Renal cortical epithelial cell (primary cell): ENCODE data around the gene ELAPOR2. TPM values are rescaled to one million over a fixed set of nuclear protein-coding genes. Genes with fewer than 3 reads are reported as not detected.
"Not testable (repeated sequence)": the region's sequence is repeated elsewhere in the genome, so short reads cannot be mapped to it uniquely, and the experiment has no call there.

Experiments
- DNase-seq: peaks from one replicate; pipeline ENCODE4 v3.0.0-alpha.2; 2011; ENCODE audit warnings: low read depth
- total RNA-seq: library from RNA; depleted of rRNA; stranded (reverse); fragments of >200 nt; gene quantifications from 2 replicates; pipeline ENCODE4 v1.2.3, GENCODE V29; 2014

ELAPOR2 gene, protein sequence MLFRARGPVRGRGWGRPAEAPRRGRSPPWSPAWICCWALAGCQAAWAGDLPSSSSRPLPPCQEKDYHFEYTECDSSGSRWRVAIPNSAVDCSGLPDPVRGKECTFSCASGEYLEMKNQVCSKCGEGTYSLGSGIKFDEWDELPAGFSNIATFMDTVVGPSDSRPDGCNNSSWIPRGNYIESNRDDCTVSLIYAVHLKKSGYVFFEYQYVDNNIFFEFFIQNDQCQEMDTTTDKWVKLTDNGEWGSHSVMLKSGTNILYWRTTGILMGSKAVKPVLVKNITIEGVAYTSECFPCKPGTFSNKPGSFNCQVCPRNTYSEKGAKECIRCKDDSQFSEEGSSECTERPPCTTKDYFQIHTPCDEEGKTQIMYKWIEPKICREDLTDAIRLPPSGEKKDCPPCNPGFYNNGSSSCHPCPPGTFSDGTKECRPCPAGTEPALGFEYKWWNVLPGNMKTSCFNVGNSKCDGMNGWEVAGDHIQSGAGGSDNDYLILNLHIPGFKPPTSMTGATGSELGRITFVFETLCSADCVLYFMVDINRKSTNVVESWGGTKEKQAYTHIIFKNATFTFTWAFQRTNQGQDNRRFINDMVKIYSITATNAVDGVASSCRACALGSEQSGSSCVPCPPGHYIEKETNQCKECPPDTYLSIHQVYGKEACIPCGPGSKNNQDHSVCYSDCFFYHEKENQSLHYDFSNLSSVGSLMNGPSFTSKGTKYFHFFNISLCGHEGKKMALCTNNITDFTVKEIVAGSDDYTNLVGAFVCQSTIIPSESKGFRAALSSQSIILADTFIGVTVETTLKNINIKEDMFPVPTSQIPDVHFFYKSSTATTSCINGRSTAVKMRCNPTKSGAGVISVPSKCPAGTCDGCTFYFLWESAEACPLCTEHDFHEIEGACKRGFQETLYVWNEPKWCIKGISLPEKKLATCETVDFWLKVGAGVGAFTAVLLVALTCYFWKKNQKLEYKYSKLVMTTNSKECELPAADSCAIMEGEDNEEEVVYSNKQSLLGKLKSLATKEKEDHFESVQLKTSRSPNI
- 3.6 and 7.4 TPM in 2 replicates for total RNA-seq

DNA sequence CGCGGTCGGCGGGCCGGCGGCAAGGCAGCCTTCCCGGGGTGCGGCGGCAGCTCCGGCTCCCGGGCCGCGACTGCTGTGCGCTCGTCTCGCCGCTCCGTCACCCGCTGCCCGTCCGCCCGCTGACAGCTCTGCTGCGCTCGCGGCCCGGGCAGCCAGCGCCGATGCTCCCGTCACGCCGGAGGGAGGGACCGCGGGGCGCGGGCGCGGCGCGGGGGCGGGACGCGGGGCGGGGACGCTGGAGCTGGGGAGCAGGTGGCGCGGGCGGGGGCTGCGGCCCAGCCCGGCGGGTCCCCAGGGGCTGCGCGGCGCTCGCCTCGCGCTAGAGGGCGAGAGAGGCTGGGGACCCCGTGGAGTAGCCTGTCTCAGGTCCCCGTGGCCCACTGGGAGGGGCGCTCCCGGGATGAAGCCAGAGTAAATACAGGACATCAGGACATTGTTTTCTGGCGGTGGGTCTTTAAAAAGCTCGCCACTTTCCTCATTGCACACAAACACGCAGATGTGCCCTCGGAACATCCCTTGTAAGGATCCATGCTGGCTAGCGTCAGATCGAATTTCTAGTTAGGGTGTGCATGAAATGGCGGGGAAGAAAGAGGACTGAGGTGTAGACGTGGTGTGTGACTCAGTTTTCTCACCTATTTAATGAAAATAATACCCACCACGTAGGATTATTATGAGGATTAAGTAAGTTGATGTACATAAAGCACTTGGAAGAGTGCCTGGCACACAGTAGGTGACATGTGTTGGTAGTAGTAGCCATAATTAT, at the start of gene ELAPOR2:
TSS of gene ELAPOR2 (minus strand) at position 130 of the 763 bp plus-strand sequence. CDS start 141 bp downstream, outside the sequence.
- DNase-seq: no peak

DNA sequence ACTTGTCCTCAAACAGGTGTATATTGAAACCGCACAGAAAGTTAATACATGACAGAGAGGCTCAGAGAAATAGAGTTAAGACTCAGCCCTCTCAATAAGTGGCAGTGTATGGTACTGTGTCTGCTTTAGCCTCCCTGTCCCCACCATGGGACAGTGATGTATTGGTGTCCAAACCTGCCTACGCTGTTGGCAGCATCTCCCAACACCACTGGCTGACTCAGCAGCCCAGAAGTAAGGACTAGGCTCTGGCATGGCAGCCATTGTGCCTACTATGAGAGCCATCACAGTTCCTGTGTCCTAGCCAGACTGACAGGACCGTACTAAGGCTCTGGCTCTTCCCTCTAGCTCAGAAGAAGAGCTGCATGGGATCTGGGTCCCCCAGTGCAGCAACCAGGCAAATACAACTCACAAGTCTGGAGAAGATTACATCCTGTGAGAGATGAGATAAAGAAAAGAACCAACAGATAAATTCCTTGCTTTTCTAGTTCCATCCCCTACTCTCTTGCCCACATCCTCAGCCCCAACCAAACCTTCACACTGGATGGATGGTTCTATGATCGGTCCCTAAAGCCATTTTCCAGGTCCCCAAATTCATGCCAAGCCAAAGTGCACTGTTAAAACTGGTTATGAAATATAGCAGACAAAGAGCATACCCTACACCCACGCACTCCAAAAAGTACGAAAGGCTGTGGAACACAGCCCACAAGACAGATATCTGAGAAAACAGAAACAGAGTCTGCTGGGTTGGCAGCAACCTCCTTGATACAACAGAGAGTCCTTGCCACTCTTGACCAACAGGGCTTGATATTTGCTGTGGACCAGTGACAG, 48.7 kb upstream of the ELAPOR2 start:
- DNase-seq: no peak

DNA sequence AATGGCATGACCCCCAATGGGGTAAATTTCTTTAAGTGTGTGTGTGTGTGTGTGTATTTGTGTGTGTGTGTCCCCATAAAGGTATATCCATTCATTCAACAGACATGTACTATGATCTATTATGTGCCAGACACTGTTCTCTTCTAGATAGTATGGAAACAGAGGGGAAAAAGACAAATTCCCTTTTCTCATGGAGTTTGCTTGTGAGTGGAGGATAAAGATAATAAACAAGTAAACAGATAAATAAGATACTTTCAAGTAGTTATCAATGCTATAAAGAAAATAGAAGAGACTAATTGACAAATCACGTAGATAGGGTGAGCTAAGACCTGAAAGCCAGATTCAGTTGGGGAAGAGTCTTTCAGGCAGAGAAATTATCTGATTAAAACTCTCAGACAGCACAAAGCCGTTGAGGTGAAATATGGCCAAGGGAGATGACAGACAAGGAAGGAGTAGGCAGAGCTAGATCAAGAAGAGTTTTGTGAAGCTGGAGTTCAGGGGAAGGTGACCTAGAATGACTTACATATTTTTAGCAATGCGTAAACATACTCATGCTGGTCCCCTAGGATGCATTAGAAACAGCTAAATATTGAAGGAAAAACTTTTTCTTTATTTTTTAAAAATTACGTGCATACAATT, 47.6 kb upstream of the ELAPOR2 start:
- no peak for DNase-seq

DNA sequence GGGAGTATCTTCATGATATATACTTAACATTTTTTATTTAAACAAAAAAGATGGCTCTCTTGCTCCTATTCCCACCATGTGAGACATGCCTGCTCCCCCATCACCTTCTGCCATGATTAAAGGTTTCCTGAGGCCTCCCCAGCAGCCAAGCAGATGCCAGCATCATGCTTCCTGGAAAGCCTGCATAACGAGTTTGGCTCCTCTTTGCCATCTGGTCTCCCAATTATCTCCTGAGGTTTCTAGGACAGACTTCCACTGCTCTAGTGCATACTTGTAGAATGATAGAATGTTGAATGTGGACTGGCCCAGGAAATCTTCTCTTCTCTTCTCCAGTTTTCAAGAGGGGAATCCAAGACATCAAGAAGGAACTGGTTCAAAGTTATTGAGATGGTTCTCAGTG, 45.9 kb upstream of the ELAPOR2 start:
- DNase-seq: no peak

DNA sequence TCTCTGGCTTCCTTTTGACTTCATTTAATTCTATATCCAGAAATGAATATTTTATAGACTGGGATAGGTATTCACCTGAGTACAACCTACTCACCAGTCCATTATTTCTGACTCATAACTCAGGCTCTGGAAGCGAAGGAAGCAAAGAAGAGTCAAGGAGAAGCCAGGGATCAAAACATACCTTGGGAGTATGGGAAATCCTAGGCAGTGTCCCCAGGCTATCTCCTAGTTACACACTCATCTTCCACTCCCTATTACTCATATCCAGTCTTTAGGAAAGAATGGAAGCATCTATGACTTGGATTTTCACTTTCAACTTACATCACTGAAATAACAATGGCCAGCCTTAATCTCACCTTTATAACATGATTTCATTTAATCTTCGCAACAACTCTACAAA, 40.9 kb upstream of the ELAPOR2 start:
- no peak for DNase-seq

DNA sequence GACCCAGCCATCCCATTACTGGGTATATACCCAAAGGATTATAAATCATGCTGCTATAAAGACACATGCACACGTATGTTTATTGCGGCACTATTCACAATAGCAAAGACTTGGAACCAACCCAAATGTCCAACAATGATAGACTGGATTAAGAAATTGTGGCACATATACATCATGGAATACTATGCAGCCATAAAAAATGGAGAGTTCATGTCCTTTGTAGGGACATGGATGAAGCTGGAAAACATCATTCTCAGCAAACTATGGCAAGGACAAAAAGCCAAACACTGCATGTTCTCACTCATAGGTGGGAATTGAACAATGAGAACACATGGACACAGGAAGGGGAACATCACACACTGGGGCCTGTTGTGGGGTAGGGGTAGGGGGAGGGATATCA, 37.9 kb upstream of the ELAPOR2 start:
- DNase-seq: not testable (repeated sequence)

DNA sequence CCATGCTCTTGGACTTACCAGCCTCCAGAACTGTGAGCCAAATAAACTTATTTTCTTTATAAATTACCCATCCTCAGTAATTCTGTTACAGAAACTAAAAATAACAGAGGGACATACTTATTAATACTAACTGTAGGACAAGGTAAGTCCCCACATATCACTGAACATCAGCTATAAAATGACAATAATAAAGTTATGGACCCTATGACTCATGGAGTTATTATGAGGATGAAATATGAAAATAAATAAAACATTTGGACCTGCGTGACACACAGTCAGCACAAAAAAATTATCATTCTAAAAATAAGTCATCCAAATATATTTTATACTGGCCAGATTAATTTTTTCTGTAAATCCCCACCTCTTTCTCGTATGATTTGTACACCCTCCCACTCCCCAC, 34.9 kb upstream of the ELAPOR2 start:
- DNase-seq: no peak

DNA sequence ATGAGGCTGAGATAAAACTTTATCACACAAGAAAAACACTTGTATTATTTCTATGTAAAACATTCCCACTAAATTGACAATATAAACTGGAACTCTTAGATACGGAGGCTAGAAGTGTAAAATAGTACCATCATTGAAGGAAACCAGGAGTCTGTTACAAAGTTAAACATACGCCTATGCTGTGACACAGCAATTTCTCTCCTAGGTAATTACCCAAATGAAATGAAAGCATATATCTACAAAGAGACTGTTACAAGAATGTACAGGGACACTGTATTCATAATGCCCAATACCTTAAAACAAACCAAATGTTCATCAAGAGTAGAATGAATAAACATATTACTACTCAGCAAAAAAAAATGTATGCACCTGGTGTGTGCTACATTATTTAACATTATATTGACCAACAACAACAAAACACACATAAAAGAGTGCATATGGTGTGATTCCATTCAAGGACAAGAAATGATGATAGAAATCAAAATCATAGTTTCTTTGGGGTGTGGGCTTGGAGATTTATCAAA, 33.2 kb upstream of the ELAPOR2 start:
- DNase-seq: no peak

DNA sequence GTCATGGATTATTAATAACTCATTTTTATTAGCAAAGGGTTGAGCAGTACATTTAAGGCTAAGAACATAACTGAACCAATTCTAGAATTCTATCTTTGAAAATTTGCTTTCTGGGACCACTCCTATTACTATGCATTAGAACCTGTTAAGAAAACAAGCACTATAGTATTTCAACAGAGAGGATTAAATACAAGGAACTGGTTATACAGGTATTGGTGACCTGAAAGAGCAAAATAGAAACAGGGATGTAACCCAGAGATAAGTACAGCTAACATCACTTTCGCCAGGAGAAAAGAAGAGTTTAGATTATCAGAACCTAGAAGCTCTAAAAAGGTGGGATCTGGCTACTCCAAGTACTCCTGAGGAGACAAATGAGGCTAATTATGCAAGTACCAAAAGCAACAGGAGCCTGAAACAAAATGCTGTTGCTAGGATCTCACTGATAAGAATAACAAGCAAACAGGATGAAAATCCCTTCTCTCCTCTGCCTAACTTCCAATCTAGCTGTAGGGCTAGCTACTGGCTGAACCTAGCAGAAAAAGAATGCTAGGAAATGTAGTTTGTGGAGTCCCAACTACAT, 32.1 kb upstream of the ELAPOR2 start:
- DNase-seq: no peak

DNA sequence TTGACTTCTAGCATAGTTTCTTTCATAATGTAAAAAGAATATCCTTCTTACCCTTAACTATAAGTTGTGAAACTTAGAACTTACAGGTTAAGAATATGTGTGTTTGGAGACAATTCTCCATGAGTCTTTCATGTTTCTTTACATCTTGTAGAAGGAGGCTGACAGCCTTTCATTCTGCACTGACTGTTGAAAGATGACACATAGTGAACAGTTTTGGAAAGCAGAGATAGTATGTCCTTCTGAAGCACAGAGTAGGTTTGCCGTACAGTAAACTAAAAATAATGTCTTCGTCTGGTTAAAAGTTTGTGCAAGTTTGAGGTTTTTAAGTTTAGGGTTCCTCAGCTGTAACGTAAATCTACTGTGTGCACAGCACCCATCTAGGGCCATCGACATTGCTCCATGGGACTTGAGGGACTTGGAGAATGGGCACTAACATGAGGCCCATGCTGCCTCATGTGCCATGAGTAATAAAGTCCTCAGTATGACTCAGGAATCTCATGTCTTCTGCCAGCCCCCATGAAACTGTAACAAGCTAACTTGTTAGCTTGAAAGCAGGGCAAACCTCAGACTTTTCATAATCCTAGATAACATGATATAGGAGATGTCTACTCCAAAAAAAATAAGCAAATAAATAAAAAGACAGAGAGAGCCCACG, 24.5 kb upstream of the ELAPOR2 start:
- DNase-seq: no peak

DNA sequence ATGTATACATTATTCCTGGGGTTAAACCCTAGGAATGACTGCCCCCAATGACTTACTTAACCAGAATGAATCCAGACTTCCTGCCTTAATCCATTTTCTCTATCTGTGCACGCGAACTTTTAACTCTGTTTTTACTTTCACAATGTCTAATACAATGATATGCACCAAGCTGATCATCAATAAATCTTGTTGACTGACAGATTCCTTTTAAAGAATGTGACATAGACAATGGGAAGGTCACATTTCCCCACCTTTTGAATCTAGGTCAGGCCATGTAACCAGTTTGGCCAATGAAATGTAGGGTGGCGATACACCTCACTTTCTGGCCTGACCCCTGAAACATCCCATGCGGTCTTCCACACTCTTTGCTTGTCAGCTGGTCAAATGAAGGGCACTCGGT, 23.2 kb upstream of the ELAPOR2 start:
- no peak for DNase-seq

DNA sequence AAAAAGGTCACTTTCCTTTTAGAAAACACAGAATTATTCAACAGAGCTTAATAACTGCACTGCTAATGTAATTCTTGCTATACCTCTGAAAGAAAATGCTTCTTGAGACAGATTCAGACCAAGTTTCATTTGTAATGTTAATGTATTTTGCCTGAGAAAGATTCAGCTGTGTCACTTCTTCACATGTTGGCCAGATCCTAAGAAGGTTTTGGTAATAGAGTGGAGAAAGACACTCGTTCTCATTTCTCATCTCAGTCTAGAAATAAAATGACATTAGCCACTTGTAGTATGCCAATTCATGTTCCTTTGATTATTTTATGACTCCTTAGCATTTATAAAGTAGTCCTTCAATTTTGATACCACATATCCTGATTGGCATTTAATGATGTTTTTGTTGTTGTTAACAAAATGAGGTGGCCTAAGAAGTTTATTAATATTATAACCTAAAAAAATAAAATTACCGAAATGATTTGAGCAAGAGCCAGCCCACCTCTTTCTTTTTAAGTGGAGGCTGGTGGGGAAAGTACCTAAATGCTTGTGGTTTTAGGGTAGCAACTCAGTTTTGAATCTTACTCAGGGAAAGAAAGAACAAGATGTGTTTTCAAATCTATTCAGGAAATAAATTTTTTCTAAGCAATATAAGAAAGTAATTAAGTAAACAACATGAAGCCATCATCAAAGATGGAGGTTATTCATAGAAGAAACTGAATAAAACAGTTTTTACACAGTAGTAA, 16.4 kb upstream of the ELAPOR2 start:
- DNase-seq: no peak

DNA sequence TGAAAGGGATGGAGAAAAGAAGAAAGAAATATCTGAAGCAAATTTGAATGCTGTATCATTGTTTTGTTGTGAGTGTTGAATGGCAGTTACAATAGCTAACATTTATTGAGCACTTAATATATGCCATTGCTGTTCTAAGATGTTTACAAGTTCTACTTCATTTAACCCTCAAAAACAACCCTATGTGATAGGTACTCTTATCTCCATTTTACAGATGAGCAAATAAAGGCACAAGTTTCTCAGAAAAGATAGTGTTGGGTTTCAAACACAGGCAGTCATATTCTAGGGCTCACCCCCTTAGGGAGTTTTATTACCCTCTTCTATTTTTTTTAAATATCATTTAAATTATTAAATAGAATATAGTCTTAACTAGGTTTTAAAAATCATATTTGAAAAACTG, 8.3 kb upstream of the ELAPOR2 start:
- DNase-seq: no peak

DNA sequence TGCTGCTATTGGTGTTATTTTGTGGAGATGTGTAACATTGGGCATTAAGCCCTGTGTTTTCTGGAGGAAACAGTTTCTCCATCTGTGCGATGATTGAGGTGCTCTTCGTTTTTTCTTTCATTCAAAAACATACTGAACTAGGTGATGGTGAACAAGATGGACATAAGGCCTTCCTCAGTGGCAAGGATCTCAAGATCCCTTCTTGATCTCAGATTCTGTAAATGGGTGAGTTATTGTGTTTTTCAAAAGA, 759 bp upstream of the ELAPOR2 start:
- DNase-seq: no peak

DNA sequence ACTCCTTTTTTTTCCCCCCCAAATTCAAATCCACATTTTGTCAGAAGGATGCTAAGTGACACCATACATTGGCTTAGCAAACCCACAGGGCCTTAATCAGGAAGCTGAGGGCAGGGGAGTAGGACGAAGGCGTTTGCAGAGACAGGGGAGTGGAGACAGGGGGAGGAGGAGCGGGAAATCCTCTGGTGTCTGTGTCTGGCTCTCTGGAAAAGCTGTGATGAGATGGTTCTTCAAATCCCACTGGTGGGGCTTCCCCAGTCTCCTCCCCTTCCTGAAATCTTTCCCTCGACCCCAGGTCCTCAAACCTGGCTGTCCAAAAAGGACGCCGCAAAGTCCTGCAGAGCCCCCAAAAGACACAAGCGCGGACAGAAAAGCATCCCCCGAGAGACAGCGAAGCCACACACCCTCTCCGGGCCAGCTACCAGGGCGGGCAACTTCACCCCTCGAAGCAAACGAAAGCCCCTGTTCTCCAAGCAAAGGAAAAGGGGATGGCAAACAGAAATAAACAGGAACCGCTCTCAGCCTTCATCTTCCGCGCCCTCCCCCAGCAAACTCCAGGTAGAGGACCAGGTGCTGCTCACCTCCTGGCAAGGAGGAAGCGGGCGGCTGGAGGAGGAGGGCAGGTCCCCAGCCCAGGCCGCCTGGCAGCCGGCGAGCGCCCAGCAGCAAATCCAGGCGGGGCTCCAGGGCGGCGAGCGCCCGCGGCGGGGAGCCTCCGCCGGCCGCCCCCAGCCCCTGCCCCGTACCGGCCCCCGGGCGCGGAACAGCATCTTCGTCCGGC, 520 bp downstream of the ELAPOR2 start:
- no peak for DNase-seq

DNA sequence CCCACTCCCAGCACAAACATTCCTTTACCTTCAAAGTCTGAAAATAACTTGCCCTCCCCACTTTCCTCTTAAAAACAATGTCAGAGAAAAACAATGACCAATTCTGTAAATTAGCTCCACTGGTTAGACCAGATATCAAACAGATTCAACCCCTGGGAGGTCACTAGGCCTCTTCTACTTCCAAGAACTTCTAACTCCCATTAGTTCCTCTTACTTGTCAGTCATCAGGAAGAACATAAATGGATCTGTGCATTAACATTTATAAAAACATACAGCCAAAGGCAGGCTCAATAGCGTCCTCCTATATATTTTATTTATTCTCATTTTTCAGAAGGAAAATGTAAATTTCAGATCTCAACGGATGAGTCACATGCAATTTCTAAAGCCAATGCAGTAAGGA, 2.2 kb downstream of the ELAPOR2 start:
- DNase-seq: no peak

DNA sequence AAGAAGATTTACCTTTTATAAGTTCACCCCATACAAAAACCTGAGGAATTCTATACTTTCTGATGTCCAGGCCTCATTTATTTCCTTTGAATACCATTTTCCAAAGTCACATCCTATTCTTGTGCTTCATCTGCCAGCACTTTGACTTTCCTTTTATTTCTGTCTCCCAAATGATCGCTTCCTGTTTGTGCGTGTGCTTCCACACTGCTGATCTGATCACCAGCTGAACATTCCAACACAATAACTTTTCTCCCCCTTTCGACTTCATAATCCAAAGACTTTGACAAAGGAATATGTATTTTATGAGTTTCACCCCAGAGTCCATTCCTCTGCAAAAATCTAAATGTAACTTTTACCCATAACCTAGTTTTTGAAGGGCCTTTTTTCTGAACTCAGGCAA, 3.1 kb downstream of the ELAPOR2 start:
- no peak for DNase-seq

DNA sequence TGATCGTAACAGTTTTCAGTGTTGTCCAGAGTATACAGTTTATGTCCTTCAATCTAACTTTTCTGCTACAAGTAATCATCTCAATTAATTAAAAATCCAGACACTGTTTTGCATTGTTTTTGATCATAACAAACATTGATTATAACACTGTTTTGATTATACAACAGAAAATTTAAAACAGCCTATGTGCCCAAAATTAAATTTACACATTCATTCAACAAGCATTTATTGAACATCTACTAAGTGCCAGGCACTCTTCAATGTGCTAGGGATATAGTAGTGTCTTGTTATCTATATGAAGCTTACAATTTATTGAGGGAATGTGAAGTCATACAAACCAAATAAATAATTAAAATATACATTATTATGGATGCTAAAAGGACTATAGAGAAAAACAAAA, 10.6 kb downstream of the ELAPOR2 start:
- DNase-seq: no peak
